K562 (cell line): ENCODE results near the gene C12orf43. TPM values are rescaled to one million over a fixed set of nuclear protein-coding genes. Genes with fewer than 3 reads are reported as not detected.
A peak's percentile ranks its signal among the peaks of the same experiment; 100 is the strongest.

Experiments
- ATF3 ChIP-seq, 2 experiments: fragments of 450-650 bp in 1 of 2; sonication (generic) in 1 of 2; formaldehyde crosslinking in 1 of 2; IDR thresholded peaks in 1 of 2; conservative IDR thresholded peaks in 1 of 2; 2 replicates each; pipeline versions ENCODE4 v1.6.1 to v1.8.1; 2016 to 2023; ENCODE audit warnings: mild to moderate bottlenecking in 2 of 2, moderate library complexity in 2 of 2, inconsistent platforms in 1 of 2, missing genetic modification reagents in 1 of 2
- CTBP1 ChIP-seq: fragments of 450-650 bp; IDR thresholded peaks from 2 replicates; pipeline ENCODE4 v1.6.1; 2016; ENCODE audit warnings: borderline replicate concordance
- ELK1 ChIP-seq: sonication (generic); formaldehyde crosslinking; IDR thresholded peaks from 2 replicates; pipeline ENCODE4 v1.8.1; 2022; ENCODE audit warnings: missing genetic modification reagents
- GTF2A2 ChIP-seq: IDR thresholded peaks from 2 replicates; pipeline ENCODE4 v1.6.1; 2016; ENCODE audit warnings: mild to moderate bottlenecking, missing genetic modification characterization, missing compliant biosample characterization
- IFI16 ChIP-seq: fragments of 250-450 bp; sonication (Bioruptor Pico); IDR thresholded peaks from 2 replicates; pipeline ENCODE4 v2.1.2; 2022; ENCODE audit warnings: mild to moderate bottlenecking, inconsistent platforms
- MBD2 ChIP-seq: sonication (generic); IDR thresholded peaks from 2 replicates; pipeline ENCODE4 v1.6.1; 2016; ENCODE audit warnings: low read depth, borderline replicate concordance
- MYBL2 ChIP-seq, 2 experiments: fragments of 450-650 bp in 1 of 2; sonication (generic) in 1 of 2; formaldehyde crosslinking in 1 of 2; IDR thresholded peaks; 2 replicates each; pipeline versions ENCODE4 v1.6.1 to v1.8.1; 2017 to 2022; ENCODE audit warnings: borderline replicate concordance in 1 of 2, inconsistent platforms in 1 of 2, low read depth in 1 of 2, mild to moderate bottlenecking in 1 of 2, missing genetic modification reagents in 1 of 2, moderate library complexity in 1 of 2
- RAD51 ChIP-seq: fragments of 450-650 bp; IDR thresholded peaks from 2 replicates; pipeline ENCODE4 v1.7.1; 2016; ENCODE audit warnings: low read depth, mild to moderate bottlenecking, borderline replicate concordance
- RBBP5 ChIP-seq: fragments of 200-600 bp; sonication (generic); IDR thresholded peaks from 2 replicates; pipeline ENCODE4 v1.6.1; 2012; ENCODE audit warnings: borderline replicate concordance, mild to moderate bottlenecking, low read length, control low read depth, inconsistent platforms; ENCODE audit not compliant: insufficient read depth, poor library complexity, severe bottlenecking
- RBFOX2 ChIP-seq: fragments of 200-400 bp; formaldehyde crosslinking; IDR thresholded peaks from 2 replicates; pipeline ENCODE4 v1.6.1; 2017; ENCODE audit warnings: low read depth, mild to moderate bottlenecking, low read length, moderate library complexity
- SIN3B ChIP-seq: fragments of 450-650 bp; IDR thresholded peaks from 2 replicates; pipeline ENCODE4 v1.6.1; 2017; ENCODE audit warnings: low read depth, mild to moderate bottlenecking, moderate library complexity
- SMAD4 ChIP-seq: fragments of 250-450 bp; sonication (Bioruptor Pico); conservative IDR thresholded peaks from 2 replicates; pipeline ENCODE4 v1.8.0; 2021; ENCODE audit warnings: inconsistent platforms, mild to moderate bottlenecking, moderate library complexity
- SPI1 ChIP-seq: IDR thresholded peaks from 2 replicates; pipeline ENCODE4 v1.6.1; 2011; ENCODE audit warnings: low read depth, low read length, control low read depth, borderline replicate concordance
- SRSF3 ChIP-seq: fragments of 200-400 bp; formaldehyde crosslinking; IDR thresholded peaks from 2 replicates; pipeline ENCODE4 v1.6.1; 2016; ENCODE audit warnings: mild to moderate bottlenecking, low read length, moderate library complexity; ENCODE audit not compliant: insufficient read depth
- STAT5A ChIP-seq: IDR thresholded peaks from 2 replicates; pipeline ENCODE4 v1.6.1; 2012; ENCODE audit warnings: low read length, inconsistent platforms, borderline replicate concordance
- ZNF740 ChIP-seq, 3 experiments: fragments of 200-800 bp in 1 of 3; sonication (Bioruptor generic) in 1 of 3; sonication (generic) in 1 of 3; formaldehyde crosslinking in 1 of 3; IDR thresholded peaks; 2 replicates each; pipeline versions ENCODE4 v1.6.1 to v1.8.0; 2016 to 2022; ENCODE audit warnings: mild to moderate bottlenecking in 2 of 3, missing compliant biosample characterization in 2 of 3, missing genetic modification characterization in 2 of 3, missing genetic modification reagents in 1 of 3
- ZNF764 ChIP-seq: fragments of 250-450 bp; sonication (Bioruptor Pico); IDR thresholded peaks from 2 replicates; pipeline ENCODE4 v1.4.0; 2020; ENCODE audit warnings: low read depth, mild to moderate bottlenecking, moderate library complexity
- ZNF778 ChIP-seq: fragments of 450-650 bp; formaldehyde crosslinking; IDR thresholded peaks from 2 replicates; pipeline ENCODE4 v1.4.0; 2020; ENCODE audit warnings: mild to moderate bottlenecking, moderate library complexity
- ZNF785 ChIP-seq: fragments of 250-450 bp; sonication (Bioruptor Pico); IDR thresholded peaks from 2 replicates; pipeline ENCODE4 v1.4.0; 2020; ENCODE audit warnings: mild to moderate bottlenecking
- polyA plus RNA-seq, 8 experiments: library from polyadenylated mRNA; depleted of rRNA in 4 of 8; stranded (reverse) in 5 of 8; unstranded in 3 of 8; fragments of >200 nt; fragmentation: Nextera tagmentation in 2 of 8; fragmentation: Illumina TruSeq in 1 of 8; extraction: Ambion mirVana in 2 of 8; extraction: Trizol in 1 of 8; gene quantifications; 2 replicates each; pipeline versions ENCODE4 v1.2.1 to v1.2.3, GENCODE V29; 2011 to 2014; ENCODE audit warnings: inconsistent platforms in 1 of 8, missing spikeins in 1 of 8
- total RNA-seq, 7 experiments: library from RNA; depleted of rRNA in 6 of 7; stranded (reverse); fragments of >200 nt in 6 of 7; fragmentation: Illumina TruSeq in 2 of 7; extraction: Trizol in 2 of 7; gene quantifications; 2 replicates each; pipeline versions ENCODE4 v1.2.1 to v1.2.3, GENCODE V29; 2011 to 2021; ENCODE audit warnings: low replicate concordance in 1 of 7
- TF ChIP-seq, protein P1 (sequence below): sonication (generic); formaldehyde crosslinking; IDR thresholded peaks from 2 replicates; pipeline ENCODE4 v1.8.1; 2023; ENCODE audit warnings: mild to moderate bottlenecking, missing genetic modification reagents

C12orf43 gene
- total and polyA plus RNA-seq, 9 of the 15 experiments (the other 6 are each of a cell fraction or from before 2014, with no cell fraction given) = 4.3 to 22.2 (median 16.8) TPM

DNA sequence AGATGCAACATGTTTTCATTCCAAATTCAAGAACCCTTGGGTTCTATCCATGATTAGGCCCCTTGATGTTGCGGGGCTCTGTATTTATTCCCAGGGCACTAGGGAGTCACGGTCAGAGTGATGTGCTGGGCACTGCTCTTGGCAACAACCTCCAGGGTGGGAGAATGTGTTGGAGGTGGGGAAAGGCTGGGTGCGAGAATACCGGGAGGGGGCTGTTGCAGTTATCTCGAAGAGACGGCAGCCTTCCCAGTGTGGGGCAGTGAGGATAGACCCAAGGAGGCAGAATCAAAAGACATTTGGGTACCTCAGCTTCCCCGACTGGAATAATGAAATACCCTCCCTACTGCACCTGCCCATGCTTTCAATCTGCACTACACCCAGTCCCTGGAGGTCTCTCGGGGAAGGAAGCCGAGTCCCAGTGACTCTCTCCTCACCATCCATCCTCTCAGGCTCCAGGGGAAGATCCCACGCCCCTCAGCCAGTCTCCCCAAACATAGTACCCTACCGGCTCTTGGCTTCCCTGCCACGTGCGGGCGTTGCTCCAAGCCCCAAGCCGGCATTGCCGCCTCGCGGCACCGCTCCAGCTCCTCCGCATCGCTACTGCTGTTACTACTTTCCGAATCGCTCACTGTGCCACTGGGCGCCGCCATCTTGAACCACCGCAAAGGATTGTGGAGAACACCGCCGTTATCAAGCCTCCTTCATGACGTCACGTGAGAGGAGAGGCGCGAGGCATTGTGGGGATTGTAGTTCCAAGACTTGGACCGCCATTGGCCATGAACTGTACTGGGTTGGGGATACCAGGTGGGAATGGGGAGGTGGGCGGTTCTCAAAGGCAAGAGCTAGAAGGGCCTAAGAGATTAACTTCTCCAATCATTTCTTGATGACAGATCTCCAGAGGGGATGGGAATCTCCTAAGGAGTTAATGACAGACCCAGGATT is at the start of gene C12orf43 (continued):
- TF ChIP-seq, protein P1, sequence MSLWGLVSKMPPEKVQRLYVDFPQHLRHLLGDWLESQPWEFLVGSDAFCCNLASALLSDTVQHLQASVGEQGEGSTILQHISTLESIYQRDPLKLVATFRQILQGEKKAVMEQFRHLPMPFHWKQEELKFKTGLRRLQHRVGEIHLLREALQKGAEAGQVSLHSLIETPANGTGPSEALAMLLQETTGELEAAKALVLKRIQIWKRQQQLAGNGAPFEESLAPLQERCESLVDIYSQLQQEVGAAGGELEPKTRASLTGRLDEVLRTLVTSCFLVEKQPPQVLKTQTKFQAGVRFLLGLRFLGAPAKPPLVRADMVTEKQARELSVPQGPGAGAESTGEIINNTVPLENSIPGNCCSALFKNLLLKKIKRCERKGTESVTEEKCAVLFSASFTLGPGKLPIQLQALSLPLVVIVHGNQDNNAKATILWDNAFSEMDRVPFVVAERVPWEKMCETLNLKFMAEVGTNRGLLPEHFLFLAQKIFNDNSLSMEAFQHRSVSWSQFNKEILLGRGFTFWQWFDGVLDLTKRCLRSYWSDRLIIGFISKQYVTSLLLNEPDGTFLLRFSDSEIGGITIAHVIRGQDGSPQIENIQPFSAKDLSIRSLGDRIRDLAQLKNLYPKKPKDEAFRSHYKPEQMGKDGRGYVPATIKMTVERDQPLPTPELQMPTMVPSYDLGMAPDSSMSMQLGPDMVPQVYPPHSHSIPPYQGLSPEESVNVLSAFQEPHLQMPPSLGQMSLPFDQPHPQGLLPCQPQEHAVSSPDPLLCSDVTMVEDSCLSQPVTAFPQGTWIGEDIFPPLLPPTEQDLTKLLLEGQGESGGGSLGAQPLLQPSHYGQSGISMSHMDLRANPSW (CRISPR knock-in tag) = no peak; the same call in 1 of the 2 replicates
- TF ChIP-seq ZNF785 (CRISPR knock-in tag) (no peak), MYBL2 (IDR thresholded peaks at IDR 0.05; ENCODE audit: low read depth) (no peak), MYBL2 (CRISPR knock-in tag; IDR thresholded peaks at IDR 0.05; ENCODE audit: borderline replicate concordance) (no peak), RBBP5 (peak; percentile 97), GTF2A2 (tag) (no peak), ZNF778 (CRISPR knock-in tag) (no peak), RBFOX2 (peak; percentile 89), SRSF3 (no peak), STAT5A (no peak), IFI16 (CRISPR knock-in tag) (no peak), ELK1 (CRISPR knock-in tag) (no peak), ATF3 (IDR thresholded peaks at IDR 0.05) (peak; percentile 92), ATF3 (CRISPR knock-in tag; conservative IDR thresholded peaks at IDR 0.05) (peak; percentile 66; the same call in 1 of the 2 replicates), CTBP1 (peak; percentile 41; the same call in 1 of the 2 replicates), ZNF740 (CRISPR knock-in tag; IDR thresholded peaks at IDR 0.05) (no peak), ZNF740 (tag; IDR thresholded peaks at IDR 0.05) (no peak), SPI1 (no peak), SMAD4 (0 out of 2 replicates have a peak, but pooled peaks have one; percentile 38), MBD2 (peak; percentile 88), SIN3B (peak; percentile 98), ZNF764 (CRISPR knock-in tag) (no peak), RAD51 (peak; percentile 80)
